Measurements from ENCODE around the gene APOBEC3C.
"Not testable (repeated sequence)": the region's sequence is repeated elsewhere in the genome, so short reads cannot be mapped to it uniquely, and the experiment has no call there.

Gene APOBEC3C

GRCh38 chr22:39003165-39003638 lies 10.9 kb upstream of the APOBEC3C start:
- peak; percentile 57 to 68 (median 59) for DNase-seq
- Histone ChIP-seq H3K27ac (ENCODE audit: insufficient read depth, low read length, poor library complexity, severe bottlenecking) (no peak overlapping the region), H3K4me3 (ENCODE audit: insufficient read depth, low read depth, low read length, poor library complexity, severe bottlenecking) (no peak overlapping the region), H3K27me3 (replicated peaks; ENCODE audit: control insufficient read depth, insufficient read depth, low read length, poor library complexity, severe bottlenecking) (no peaks in the 10 kb centered on the region), H3K9me3 (ENCODE audit: control insufficient read depth, low read length) (no peaks in the 10 kb centered on the region), H3K36me3 (ENCODE audit: control insufficient read depth, insufficient read depth, low read length) (no peaks in the 10 kb centered on the region), H3K4me1 (ENCODE audit: control insufficient read depth, insufficient read depth, low read length, poor library complexity, severe bottlenecking) (no peaks in the 10 kb centered on the region)

GRCh38 chr22:39007177-39007576 lies 6.9 kb upstream of the APOBEC3C start:
- no peak overlapping the region for H3K27ac ChIP-seq (ENCODE audit: insufficient read depth, low read length, poor library complexity, severe bottlenecking)
- H3K9me3 ChIP-seq (ENCODE audit: control insufficient read depth, low read length): no peaks in the 10 kb centered on the region
- H3K27me3 ChIP-seq (replicated peaks; ENCODE audit: control insufficient read depth, insufficient read depth, low read length, poor library complexity, severe bottlenecking): no peaks in the 10 kb centered on the region
- H3K4me3 ChIP-seq (ENCODE audit: insufficient read depth, low read depth, low read length, poor library complexity, severe bottlenecking): no peak overlapping the region
- no peaks in the 10 kb centered on the region for H3K4me1 ChIP-seq (ENCODE audit: control insufficient read depth, insufficient read depth, low read length, poor library complexity, severe bottlenecking)
- H3K36me3 ChIP-seq (ENCODE audit: control insufficient read depth, insufficient read depth, low read length): no peaks in the 10 kb centered on the region
- DNase-seq: no peak

GRCh38 chr22:39008271-39008850 lies 5.7 kb upstream of the APOBEC3C start:
- not testable (repeated sequence) for H3K4me1 ChIP-seq (ENCODE audit: control insufficient read depth, insufficient read depth, low read length, poor library complexity, severe bottlenecking); H3K9me3 ChIP-seq (ENCODE audit: control insufficient read depth, low read length); H3K27me3 ChIP-seq (replicated peaks; ENCODE audit: control insufficient read depth, insufficient read depth, low read length, poor library complexity, severe bottlenecking); H3K4me3 ChIP-seq (ENCODE audit: insufficient read depth, low read depth, low read length, poor library complexity, severe bottlenecking); DNase-seq; H3K36me3 ChIP-seq (ENCODE audit: control insufficient read depth, insufficient read depth, low read length); H3K27ac ChIP-seq (ENCODE audit: insufficient read depth, low read length, poor library complexity, severe bottlenecking)

- H3K4me1 ChIP-seq (ENCODE audit: control insufficient read depth, insufficient read depth, low read length, poor library complexity, severe bottlenecking): peaks cover 8% of the 10 kb centered on the region
- H3K27me3 ChIP-seq (replicated peaks; ENCODE audit: control insufficient read depth, insufficient read depth, low read length, poor library complexity, severe bottlenecking): no peaks in the 10 kb centered on the region
- H3K27ac ChIP-seq (ENCODE audit: insufficient read depth, low read length, poor library complexity, severe bottlenecking): no peak overlapping the region
- no peak overlapping the region for H3K4me3 ChIP-seq (ENCODE audit: insufficient read depth, low read depth, low read length, poor library complexity, severe bottlenecking)
- H3K36me3 ChIP-seq (ENCODE audit: control insufficient read depth, insufficient read depth, low read length): no peaks in the 10 kb centered on the region
- no peak for DNase-seq
- no peaks in the 10 kb centered on the region for H3K9me3 ChIP-seq (ENCODE audit: control insufficient read depth, low read length)
Measured at GRCh38 chr22:39010946-39011345, 3.1 kb upstream of the APOBEC3C start.

GRCh38 chr22:39012533-39013511 lies 1.2 kb upstream of the APOBEC3C start:
- no peak overlapping the region for H3K4me3 ChIP-seq (ENCODE audit: insufficient read depth, low read depth, low read length, poor library complexity, severe bottlenecking)
- no peaks in the 10 kb centered on the region for H3K27me3 ChIP-seq (replicated peaks; ENCODE audit: control insufficient read depth, insufficient read depth, low read length, poor library complexity, severe bottlenecking)
- peak overlapping the region; percentile 68 for H3K27ac ChIP-seq (ENCODE audit: insufficient read depth, low read length, poor library complexity, severe bottlenecking)
- H3K4me1 ChIP-seq (ENCODE audit: control insufficient read depth, insufficient read depth, low read length, poor library complexity, severe bottlenecking): peaks cover 8% of the 10 kb centered on the region
- no peak for DNase-seq
- no peaks in the 10 kb centered on the region for H3K9me3 ChIP-seq (ENCODE audit: control insufficient read depth, low read length)
- peaks cover 4% of the 10 kb centered on the region for H3K36me3 ChIP-seq (ENCODE audit: control insufficient read depth, insufficient read depth, low read length)

- H3K4me3 ChIP-seq (ENCODE audit: insufficient read depth, low read depth, low read length, poor library complexity, severe bottlenecking): peak overlapping the region; percentile 49
- not testable (repeated sequence) for DNase-seq; H3K9me3 ChIP-seq (ENCODE audit: control insufficient read depth, low read length); H3K27me3 ChIP-seq (replicated peaks; ENCODE audit: control insufficient read depth, insufficient read depth, low read length, poor library complexity, severe bottlenecking); H3K36me3 ChIP-seq (ENCODE audit: control insufficient read depth, insufficient read depth, low read length); H3K4me1 ChIP-seq (ENCODE audit: control insufficient read depth, insufficient read depth, low read length, poor library complexity, severe bottlenecking)
- H3K27ac ChIP-seq (ENCODE audit: insufficient read depth, low read length, poor library complexity, severe bottlenecking): peak overlapping the region; percentile 68
Measured at GRCh38 chr22:39013561-39013941, 506 bp upstream of the APOBEC3C start.

- not testable (repeated sequence) for DNase-seq; H3K27me3 ChIP-seq (replicated peaks; ENCODE audit: control insufficient read depth, insufficient read depth, low read length, poor library complexity, severe bottlenecking)
Measured at GRCh38 chr22:39014723-39015121, 665 bp downstream of the APOBEC3C start.

GRCh38 chr22:39016592-39016991 lies 2.5 kb downstream of the APOBEC3C start:
- Histone ChIP-seq H3K9me3 (ENCODE audit: control insufficient read depth, low read length) (no peaks in the 10 kb centered on the region), H3K4me1 (ENCODE audit: control insufficient read depth, insufficient read depth, low read length, poor library complexity, severe bottlenecking) (peaks cover 13% of the 10 kb centered on the region), H3K4me3 (ENCODE audit: insufficient read depth, low read depth, low read length, poor library complexity, severe bottlenecking) (no peak overlapping the region), H3K36me3 (ENCODE audit: control insufficient read depth, insufficient read depth, low read length) (peaks cover 12% of the 10 kb centered on the region), H3K27me3 (replicated peaks; ENCODE audit: control insufficient read depth, insufficient read depth, low read length, poor library complexity, severe bottlenecking) (no peaks in the 10 kb centered on the region), H3K27ac (ENCODE audit: insufficient read depth, low read length, poor library complexity, severe bottlenecking) (no peak overlapping the region)
- DNase-seq: no peak

More at GRCh38 chr22:39014723-39015121, 665 bp downstream of the APOBEC3C start:
- peak overlapping the region; percentile 49 for H3K4me3 ChIP-seq (ENCODE audit: insufficient read depth, low read depth, low read length, poor library complexity, severe bottlenecking)
- not testable (repeated sequence) for H3K9me3 ChIP-seq (ENCODE audit: control insufficient read depth, low read length); H3K4me1 ChIP-seq (ENCODE audit: control insufficient read depth, insufficient read depth, low read length, poor library complexity, severe bottlenecking)
- peak overlapping the region; percentile 68 for H3K27ac ChIP-seq (ENCODE audit: insufficient read depth, low read length, poor library complexity, severe bottlenecking)
- H3K36me3 ChIP-seq (ENCODE audit: control insufficient read depth, insufficient read depth, low read length): peaks cover 12% of the 10 kb centered on the region

GRCh38 chr22:39017596-39018365 lies 3.7 kb downstream of the APOBEC3C start:
- H3K36me3 ChIP-seq (ENCODE audit: control insufficient read depth, insufficient read depth, low read length): peaks cover 12% of the 10 kb centered on the region
- no peak for DNase-seq

More at GRCh38 chr22:39017596-39018365, 3.7 kb downstream of the APOBEC3C start:
- H3K27me3 ChIP-seq (replicated peaks; ENCODE audit: control insufficient read depth, insufficient read depth, low read length, poor library complexity, severe bottlenecking): no peaks in the 10 kb centered on the region
- peaks cover 20% of the 10 kb centered on the region for H3K4me1 ChIP-seq (ENCODE audit: control insufficient read depth, insufficient read depth, low read length, poor library complexity, severe bottlenecking)
- no peak overlapping the region for H3K27ac ChIP-seq (ENCODE audit: insufficient read depth, low read length, poor library complexity, severe bottlenecking)
- H3K4me3 ChIP-seq (ENCODE audit: insufficient read depth, low read depth, low read length, poor library complexity, severe bottlenecking): no peak overlapping the region
- no peaks in the 10 kb centered on the region for H3K9me3 ChIP-seq (ENCODE audit: control insufficient read depth, low read length)
